SHP77 (cell line): ENCODE results near the gene STK11.

ENCODE experiments used
- DNase-seq, 2 experiments: peaks; one replicate each; lab custom pipeline; 2025; lab: John Stamatoyannopoulos, UW

Gene STK11

DNA sequence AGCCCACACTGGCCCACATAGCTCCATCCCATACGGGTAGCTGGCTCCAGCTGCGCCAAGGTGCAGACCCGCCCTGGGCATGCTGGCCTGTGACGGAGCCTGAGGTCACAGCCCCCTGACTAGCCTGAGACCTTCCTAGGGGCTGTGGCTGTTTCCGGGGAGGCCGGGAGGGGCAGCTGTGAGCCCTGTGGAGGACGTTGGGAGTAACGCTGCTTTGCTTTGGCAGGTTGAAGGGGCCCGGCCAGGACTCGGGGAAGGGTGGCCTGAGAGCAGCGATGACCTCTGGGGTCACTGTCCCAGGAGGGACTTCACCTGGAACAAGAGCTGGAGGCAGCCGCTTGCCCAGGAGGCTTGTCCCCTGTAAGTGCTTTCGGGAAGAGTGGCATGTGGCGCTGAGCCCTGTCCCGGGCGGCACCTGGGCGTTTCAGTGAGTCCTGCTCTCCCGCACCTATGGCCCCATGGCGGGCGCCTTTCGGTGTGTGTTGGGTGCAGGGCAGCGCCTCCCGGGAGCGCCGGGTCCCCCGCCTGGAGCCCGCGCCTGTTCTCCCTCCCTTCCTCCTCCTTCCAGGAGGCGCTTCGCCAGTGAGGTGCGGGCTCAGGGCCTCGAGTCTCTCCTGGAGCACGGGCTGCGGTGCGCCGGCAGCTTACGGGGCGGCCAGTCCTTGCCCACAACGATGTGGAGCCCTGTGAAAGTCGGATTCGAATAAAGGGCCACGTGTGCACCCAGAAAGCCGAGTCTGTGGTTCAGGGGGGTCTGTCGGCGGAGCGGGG lies 68.7 kb downstream of the STK11 start:
- no peak for DNase-seq

DNA sequence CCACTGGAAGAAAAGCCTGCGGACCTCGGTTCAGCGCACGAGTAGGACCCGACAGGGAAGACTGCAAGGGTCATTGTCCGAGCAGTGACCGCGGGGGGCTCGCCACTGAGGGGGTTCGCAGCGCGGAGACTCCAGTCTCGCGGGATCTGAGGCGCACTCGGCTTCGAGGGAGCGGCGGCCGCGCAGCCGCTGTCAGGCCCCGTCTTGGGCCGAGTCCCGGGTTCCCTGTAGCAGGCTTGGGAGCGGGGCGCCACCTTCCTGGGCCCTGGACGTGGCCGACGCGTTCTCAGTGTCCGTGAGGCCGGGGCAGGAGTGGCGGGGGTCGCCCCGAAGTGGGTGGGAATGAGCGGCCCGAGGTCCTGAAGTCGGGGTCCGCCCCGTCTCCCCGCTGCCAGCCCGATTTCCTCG lies 69.3 kb downstream of the STK11 start:
- peak in 1 of 2 experiments; percentile 26 for DNase-seq

DNA sequence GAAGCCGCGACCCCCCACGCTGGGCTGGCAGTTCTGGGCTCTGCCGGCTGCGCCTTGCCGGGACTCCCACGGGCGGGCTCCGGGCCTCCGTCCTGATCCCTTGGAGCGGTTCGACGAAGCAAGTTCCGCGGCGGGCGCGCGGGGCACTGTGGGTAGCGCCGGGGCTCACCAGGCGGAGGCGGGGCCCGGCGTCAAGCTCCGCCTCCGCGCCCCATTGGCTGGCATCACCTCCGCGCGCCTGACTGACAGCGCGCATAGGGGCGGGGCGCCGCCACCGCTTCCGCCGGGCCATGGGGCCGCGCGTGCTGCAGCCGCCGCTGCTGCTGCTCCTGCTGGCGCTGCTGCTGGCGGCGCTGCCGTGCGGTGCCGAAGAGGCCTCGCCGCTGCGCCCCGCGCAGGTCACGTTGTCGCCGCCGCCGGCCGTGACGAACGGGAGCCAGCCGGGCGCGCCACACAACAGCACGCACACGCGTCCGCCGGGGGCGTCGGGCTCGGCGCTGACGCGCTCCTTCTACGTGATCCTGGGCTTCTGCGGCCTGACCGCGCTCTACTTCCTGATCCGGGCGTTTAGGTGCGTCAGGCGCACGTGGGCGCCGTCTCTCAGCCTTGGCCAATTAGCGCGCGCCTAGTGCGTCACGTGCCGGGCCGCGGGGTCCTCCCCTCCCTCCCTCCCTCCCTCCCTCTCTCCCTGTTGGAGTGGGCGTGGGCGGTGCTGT lies 69.8 kb downstream of the STK11 start, which contains the start of gene FAM174C:
Gene FAM174C, plus strand, starts transcription at position 271 of the 716 bp plus-strand sequence. Its CDS starts 20 bp downstream, at position 291.
- peak; percentile 91 to 96 for DNase-seq

DNA sequence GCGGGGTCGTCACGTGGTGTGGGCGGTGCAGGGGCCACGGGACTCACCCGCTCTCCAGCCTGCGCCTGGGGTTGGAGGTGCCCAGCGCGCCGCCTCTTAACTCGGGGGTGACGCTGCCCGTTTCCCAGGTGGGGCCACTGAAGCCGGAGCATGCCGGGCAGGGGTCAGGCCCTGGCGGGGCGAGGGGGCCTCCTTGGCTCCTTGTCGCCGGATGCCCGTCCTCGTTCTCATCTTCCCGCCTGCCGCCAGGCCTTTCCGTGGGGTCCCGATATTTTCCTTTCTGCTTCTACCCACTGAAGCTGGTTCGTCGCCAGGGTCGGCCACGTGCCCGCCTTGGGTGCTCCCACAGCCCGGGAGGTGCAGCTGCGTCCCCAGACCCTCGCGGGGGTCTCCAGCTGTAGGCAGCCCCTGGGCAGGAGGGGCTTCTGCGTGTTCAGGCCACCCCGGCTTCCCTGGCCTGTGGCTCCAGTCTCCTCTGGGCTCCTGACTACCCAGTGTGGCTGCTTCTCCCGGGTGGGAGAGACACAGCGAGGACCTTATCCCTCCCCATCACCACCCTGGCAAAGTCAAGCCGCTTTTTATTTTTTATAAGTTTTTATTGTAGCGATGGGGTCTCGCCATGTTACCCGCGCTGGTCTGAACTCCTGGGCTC lies 70.5 kb downstream of the STK11 start:
- DNase-seq = no peak

DNA sequence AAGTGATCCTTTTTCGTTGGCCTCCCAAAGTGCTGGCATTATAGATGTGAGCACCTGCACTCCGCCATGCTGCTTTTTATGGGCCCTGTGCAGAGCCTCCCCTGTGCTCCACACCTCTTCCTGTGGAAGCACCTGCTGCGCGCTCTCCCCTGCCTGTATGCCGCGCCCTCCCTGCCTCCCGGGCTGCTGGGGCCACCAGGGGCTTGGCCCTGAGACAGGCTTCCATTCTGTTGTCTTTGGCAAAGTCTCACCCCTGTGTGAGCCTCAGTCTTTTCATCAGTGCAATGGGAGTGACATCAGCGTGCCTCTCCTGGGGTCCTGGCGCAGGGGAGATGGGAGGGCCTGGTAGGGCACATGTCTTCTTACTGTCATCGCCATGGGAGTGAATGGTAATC lies 71.0 kb downstream of the STK11 start:
- peak in 1 of 2 experiments; percentile 43 for DNase-seq

DNA sequence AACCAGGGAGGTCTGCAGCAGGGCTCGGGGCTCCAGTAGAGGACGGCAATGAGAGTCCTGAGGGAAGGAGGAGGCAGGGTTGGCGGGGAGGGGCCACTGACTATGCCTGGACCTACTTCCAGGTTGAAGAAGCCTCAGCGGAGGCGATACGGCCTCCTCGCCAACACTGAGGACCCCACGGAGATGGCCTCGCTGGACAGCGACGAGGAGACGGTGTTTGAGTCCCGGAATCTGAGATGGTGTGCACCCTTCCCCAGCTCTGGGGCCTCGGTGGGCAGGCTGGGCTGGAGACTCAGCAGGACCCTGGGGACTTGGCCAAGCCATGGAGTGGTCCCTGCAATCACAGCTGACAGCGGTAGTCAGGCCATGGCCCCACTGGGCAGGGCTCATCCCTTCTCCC lies 71.5 kb downstream of the STK11 start:
- no peak for DNase-seq
